HepG2 (cell line): Measurements from ENCODE around the gene METTL23. TPM values are rescaled to one million over a fixed set of nuclear protein-coding genes. Genes with fewer than 3 reads are reported as not detected.

ENCODE experiments used
- CAMTA2 ChIP-seq: sonication (generic); formaldehyde crosslinking; IDR thresholded peaks from 2 replicates; pipeline ENCODE4 v1.4.0; 2020; ENCODE audit warnings: mild to moderate bottlenecking, missing genetic modification reagents, borderline replicate concordance
- CSRNP1 ChIP-seq: sonication (generic); formaldehyde crosslinking; IDR thresholded peaks from 2 replicates; pipeline ENCODE4 v1.8.1; 2023; ENCODE audit warnings: mild to moderate bottlenecking, missing genetic modification reagents
- FOXA3 ChIP-seq: IDR thresholded peaks from 2 replicates; pipeline ENCODE4 v1.6.1; 2016; ENCODE audit warnings: missing genetic modification reagents, missing compliant biosample characterization
- HHEX ChIP-seq: IDR thresholded peaks from 2 replicates; pipeline ENCODE4 v1.6.1; 2016; ENCODE audit warnings: control low read depth
- HIVEP1 ChIP-seq: sonication (generic); formaldehyde crosslinking; IDR thresholded peaks from 2 replicates; pipeline ENCODE4 v1.4.0; 2020; ENCODE audit warnings: mild to moderate bottlenecking, missing genetic modification reagents
- NR3C1 ChIP-seq: sonication (generic); formaldehyde crosslinking; IDR thresholded peaks from 2 replicates; pipeline ENCODE4 v1.4.0; 2020; ENCODE audit warnings: missing genetic modification reagents
- POGK ChIP-seq: sonication (generic); formaldehyde crosslinking; conservative IDR thresholded peaks from 2 replicates; pipeline ENCODE4 v1.8.0; 2022; ENCODE audit warnings: mild to moderate bottlenecking, moderate library complexity, missing genetic modification reagents
- POLR2AphosphoS2 ChIP-seq: IDR thresholded peaks from 2 replicates; pipeline ENCODE4 v1.6.1; 2011; ENCODE audit warnings: low read depth, low read length, improper control_type of control experiment
- PRPF4 ChIP-seq: fragments of 200-400 bp; formaldehyde crosslinking; IDR thresholded peaks from 2 replicates; pipeline ENCODE4 v1.6.1; 2016; ENCODE audit warnings: low read length, low read depth; ENCODE audit not compliant: poor library complexity, severe bottlenecking
- THAP9 ChIP-seq: sonication (generic); formaldehyde crosslinking; IDR thresholded peaks from 2 replicates; pipeline ENCODE4; 2020; ENCODE audit warnings: missing genetic modification reagents, mild to moderate bottlenecking, borderline replicate concordance
- U2AF2 ChIP-seq: fragments of 200-400 bp; formaldehyde crosslinking; IDR thresholded peaks from 2 replicates; pipeline ENCODE4 v1.6.1; 2017; ENCODE audit warnings: low read depth, mild to moderate bottlenecking, low read length
- ZBTB44 ChIP-seq: sonication (generic); formaldehyde crosslinking; IDR thresholded peaks from 2 replicates; pipeline ENCODE4 v1.4.0; 2020; ENCODE audit warnings: missing genetic modification reagents
- ZNF441 ChIP-seq: sonication (generic); formaldehyde crosslinking; IDR thresholded peaks from 2 replicates; pipeline ENCODE4 v1.7.0; 2021; ENCODE audit warnings: missing genetic modification reagents, borderline replicate concordance
- ZNF660 ChIP-seq: sonication (generic); formaldehyde crosslinking; IDR thresholded peaks from 2 replicates; pipeline ENCODE4 v1.5.1; 2020; ENCODE audit warnings: mild to moderate bottlenecking, low read depth, missing genetic modification reagents, borderline replicate concordance
- polyA plus RNA-seq, 8 experiments: library from polyadenylated mRNA; depleted of rRNA in 3 of 8; stranded (reverse) in 7 of 8; unstranded in 1 of 8; fragments of >200 nt; fragmentation: Illumina TruSeq in 4 of 8; extraction: Trizol in 4 of 8; gene quantifications; 2 replicates each; pipeline versions ENCODE4 v1.2.1 to v1.2.3, GENCODE V29; 2011 to 2016; ENCODE audit warnings: low read depth in 4 of 8, missing spikeins in 1 of 8, mixed read lengths in 1 of 8; ENCODE audit not compliant: insufficient read depth in 1 of 8
- total RNA-seq, 5 experiments: library from RNA; depleted of rRNA; stranded (reverse); fragments of >200 nt; fragmentation: Illumina TruSeq; extraction: Trizol; gene quantifications; 2 replicates each; pipeline ENCODE4 v1.2.3, GENCODE V29; 2016; ENCODE audit warnings: low read depth in 1 of 5
- TF ChIP-seq, protein P1 (sequence below): sonication (generic); formaldehyde crosslinking; IDR thresholded peaks from 2 replicates; pipeline ENCODE4 v1.4.0; 2020; ENCODE audit warnings: missing genetic modification reagents, borderline replicate concordance
- TF ChIP-seq, protein P2 (sequence below): sonication (generic); formaldehyde crosslinking; IDR thresholded peaks from 2 replicates; pipeline ENCODE4 v1.5.1; 2020; ENCODE audit warnings: missing genetic modification reagents, mild to moderate bottlenecking, borderline replicate concordance

The METTL23 gene
- total and polyA plus RNA-seq, 2 of the 13 experiments (the other 11 are each of a cell fraction or from before 2014, with no cell fraction given): 39.9 to 104 TPM

DNA sequence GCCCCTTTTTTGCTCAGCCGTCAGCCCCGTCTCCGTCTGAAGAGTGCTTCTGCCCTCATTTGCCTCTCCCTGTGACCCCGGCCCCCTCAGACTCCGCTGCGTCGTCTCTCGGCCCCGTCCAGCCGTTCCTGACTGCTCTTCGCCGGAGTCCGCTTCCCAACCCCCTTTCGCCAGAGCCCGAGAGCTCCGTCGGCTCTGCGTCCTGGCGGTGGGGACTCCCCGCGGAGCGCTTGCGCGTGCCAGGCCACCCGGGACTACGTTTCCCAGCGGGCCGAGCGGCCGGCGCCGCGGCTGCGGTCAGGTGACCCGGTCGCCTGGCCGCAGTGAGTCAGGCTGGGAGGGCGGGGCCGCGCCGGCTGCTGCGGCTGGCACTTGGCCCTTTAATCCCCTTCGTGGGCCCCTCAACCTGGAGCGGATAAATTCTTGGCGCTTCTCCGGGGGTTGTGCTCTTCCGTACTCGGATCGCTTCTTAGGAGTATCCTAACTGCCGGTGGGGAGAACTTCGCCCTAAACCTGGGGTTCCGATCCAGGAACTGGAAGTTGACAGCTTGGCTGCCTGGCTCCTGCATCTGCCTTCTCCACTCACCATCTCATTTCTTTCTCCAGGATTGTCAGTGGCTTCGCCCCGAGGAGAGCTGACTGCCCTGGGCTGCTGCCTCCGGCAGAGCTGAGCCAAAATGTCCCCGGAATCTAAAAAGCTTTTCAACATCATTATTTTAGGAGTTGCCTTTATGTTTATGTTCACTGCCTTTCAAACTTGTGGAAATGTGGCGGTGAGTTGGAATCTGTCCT lies 11.2 kb downstream of the METTL23 start, which contains the start of gene MFSD11 (continued):
- TF ChIP-seq POGK (CRISPR knock-in tag): no peak
- TF ChIP-seq FOXA3 (CRISPR knock-in tag): no peak
- no peak for TF ChIP-seq POLR2AphosphoS2
- 0 out of 2 replicates have a peak, but pooled peaks have one; percentile 50 for TF ChIP-seq HIVEP1 (CRISPR knock-in tag)
- TF ChIP-seq NR3C1 (CRISPR knock-in tag): 0 out of 2 replicates have a peak, but pooled peaks have one; percentile 61
- no peak for TF ChIP-seq CAMTA2 (CRISPR knock-in tag)
- TF ChIP-seq, protein P1, sequence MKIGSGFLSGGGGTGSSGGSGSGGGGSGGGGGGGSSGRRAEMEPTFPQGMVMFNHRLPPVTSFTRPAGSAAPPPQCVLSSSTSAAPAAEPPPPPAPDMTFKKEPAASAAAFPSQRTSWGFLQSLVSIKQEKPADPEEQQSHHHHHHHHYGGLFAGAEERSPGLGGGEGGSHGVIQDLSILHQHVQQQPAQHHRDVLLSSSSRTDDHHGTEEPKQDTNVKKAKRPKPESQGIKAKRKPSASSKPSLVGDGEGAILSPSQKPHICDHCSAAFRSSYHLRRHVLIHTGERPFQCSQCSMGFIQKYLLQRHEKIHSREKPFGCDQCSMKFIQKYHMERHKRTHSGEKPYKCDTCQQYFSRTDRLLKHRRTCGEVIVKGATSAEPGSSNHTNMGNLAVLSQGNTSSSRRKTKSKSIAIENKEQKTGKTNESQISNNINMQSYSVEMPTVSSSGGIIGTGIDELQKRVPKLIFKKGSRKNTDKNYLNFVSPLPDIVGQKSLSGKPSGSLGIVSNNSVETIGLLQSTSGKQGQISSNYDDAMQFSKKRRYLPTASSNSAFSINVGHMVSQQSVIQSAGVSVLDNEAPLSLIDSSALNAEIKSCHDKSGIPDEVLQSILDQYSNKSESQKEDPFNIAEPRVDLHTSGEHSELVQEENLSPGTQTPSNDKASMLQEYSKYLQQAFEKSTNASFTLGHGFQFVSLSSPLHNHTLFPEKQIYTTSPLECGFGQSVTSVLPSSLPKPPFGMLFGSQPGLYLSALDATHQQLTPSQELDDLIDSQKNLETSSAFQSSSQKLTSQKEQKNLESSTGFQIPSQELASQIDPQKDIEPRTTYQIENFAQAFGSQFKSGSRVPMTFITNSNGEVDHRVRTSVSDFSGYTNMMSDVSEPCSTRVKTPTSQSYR (CRISPR knock-in tag): no peak
- no peak for TF ChIP-seq ZBTB44 (CRISPR knock-in tag)
- no peak for TF ChIP-seq PRPF4
- no peak for TF ChIP-seq HHEX (CRISPR knock-in tag)
- no peak for TF ChIP-seq ZNF660 (CRISPR knock-in tag)
- TF ChIP-seq THAP9 (CRISPR knock-in tag): peak; percentile 43; the same call in 1 of the 2 replicates
- 0 out of 2 replicates have a peak, but pooled peaks have one; percentile 21 for TF ChIP-seq CSRNP1 (CRISPR knock-in tag)
- TF ChIP-seq, protein P2, sequence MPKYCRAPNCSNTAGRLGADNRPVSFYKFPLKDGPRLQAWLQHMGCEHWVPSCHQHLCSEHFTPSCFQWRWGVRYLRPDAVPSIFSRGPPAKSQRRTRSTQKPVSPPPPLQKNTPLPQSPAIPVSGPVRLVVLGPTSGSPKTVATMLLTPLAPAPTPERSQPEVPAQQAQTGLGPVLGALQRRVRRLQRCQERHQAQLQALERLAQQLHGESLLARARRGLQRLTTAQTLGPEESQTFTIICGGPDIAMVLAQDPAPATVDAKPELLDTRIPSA (CRISPR knock-in tag): no peak
- TF ChIP-seq ZNF441 (CRISPR knock-in tag): no peak
- TF ChIP-seq U2AF2: 0 out of 2 replicates have a peak, but pooled peaks have one; percentile 19
